RWPE2 (cell line): ENCODE data around the gene TMEM258.
A peak's percentile ranks its signal among the peaks of the same experiment; 100 is the strongest.

Source experiments
- ATAC-seq: fragments of 200-7000 bp; cut with Tn5 transposase; 3 replicates; pipeline ENCODE4 v1.9.1; 2021; ENCODE audit warnings: low read depth
- DNase-seq: peaks from one replicate; pipeline ENCODE4 v3.0.0-alpha.2; 2020; ENCODE audit warnings: low spot score
- H3K27ac ChIP-seq: fragments of 450-650 bp; 2 replicates; pipeline ENCODE4 v1.5.1; 2017; ENCODE audit warnings: mild to moderate bottlenecking; ENCODE audit not compliant: poor library complexity, severe bottlenecking
- H3K27me3 ChIP-seq: fragments of 250-450 bp; sonication (Bioruptor Pico); 2 replicates; pipeline ENCODE4 v1.5.1; 2021; ENCODE audit warnings: mild to moderate bottlenecking, moderate library complexity; ENCODE audit not compliant: insufficient read depth, poor library complexity, severe bottlenecking
- H3K36me3 ChIP-seq: fragments of 250-450 bp; sonication (Bioruptor Pico); 2 replicates; pipeline ENCODE4 v1.5.1; 2020; ENCODE audit warnings: low read depth, mild to moderate bottlenecking, moderate library complexity
- H3K4me1 ChIP-seq: fragments of 250-450 bp; sonication (Bioruptor Pico); 2 replicates; pipeline ENCODE4 v1.5.1; 2021; ENCODE audit warnings: mild to moderate bottlenecking, moderate library complexity; ENCODE audit not compliant: insufficient read depth, poor library complexity, severe bottlenecking
- H3K4me3 ChIP-seq: fragments of 250-450 bp; sonication (Bioruptor Pico); 2 replicates; pipeline ENCODE4 v1.5.1; 2021; ENCODE audit warnings: mild to moderate bottlenecking, moderate library complexity; ENCODE audit not compliant: severe bottlenecking
- H3K9me3 ChIP-seq: fragments of 250-450 bp; sonication (Bioruptor Pico); 2 replicates; pipeline ENCODE4 v1.5.1; 2021; ENCODE audit warnings: mild to moderate bottlenecking, moderate library complexity; ENCODE audit not compliant: severe bottlenecking
- CTCF ChIP-seq: fragments of 450-650 bp; IDR thresholded peaks from one replicate; pipeline ENCODE4 v1.5.1; 2017; ENCODE audit warnings: mild to moderate bottlenecking, moderate library complexity; ENCODE audit not compliant: poor library complexity, severe bottlenecking

Gene TMEM258

GRCh38 chr11:61792310-61793082, at the start of gene TMEM258, which contains the start of gene FEN1:
TSS of gene TMEM258 (minus strand) at chr11:61792599. CDS start at chr11:61792558, 41 bp downstream.
TSS of gene FEN1 (plus strand) at chr11:61792911. CDS start at chr11:61795362, 2,451 bp downstream.
- peak; percentile 85 for ATAC-seq
- Histone ChIP-seq H3K27me3 (no peaks in the 10 kb centered on the region), H3K4me3 (peak within 1 kb of the TSS; percentile 66), H3K9me3 (no peaks in the 10 kb centered on the region), H3K4me1 (peaks cover 10% of the 10 kb centered on the region), H3K36me3 (peaks cover 66% of the 10 kb centered on the region), H3K27ac (peak within 1 kb of the TSS; percentile 79)
- DNase-seq = peak; percentile 95
- TF ChIP-seq CTCF = no peak

- DNase-seq (no peak), ATAC-seq (no peak)
- Histone ChIP-seq H3K27me3 (no peaks in the 10 kb centered on the region), H3K4me1 (no peaks in the 10 kb centered on the region), H3K36me3 (peaks cover 91% of the 10 kb centered on the region), H3K9me3 (no peaks in the 10 kb centered on the region), H3K27ac (no peak overlapping the region), H3K4me3 (no peak overlapping the region)
- no peak for TF ChIP-seq CTCF
Observed at GRCh38 chr11:61841636-61842527, 49.5 kb upstream of the TMEM258 start.

GRCh38 chr11:61840371-61840770, 48.0 kb upstream of the TMEM258 start:
- Histone ChIP-seq H3K4me1 (no peaks in the 10 kb centered on the region), H3K27ac (no peak overlapping the region), H3K9me3 (no peaks in the 10 kb centered on the region), H3K36me3 (peaks cover 97% of the 10 kb centered on the region), H3K27me3 (no peaks in the 10 kb centered on the region), H3K4me3 (no peak overlapping the region)
- no peak for DNase-seq
- TF ChIP-seq CTCF = no peak
- no peak for ATAC-seq

- Histone ChIP-seq H3K9me3 (no peaks in the 10 kb centered on the region), H3K4me1 (no peaks in the 10 kb centered on the region), H3K27ac (no peak overlapping the region), H3K4me3 (no peak overlapping the region), H3K27me3 (no peaks in the 10 kb centered on the region), H3K36me3 (peaks cover 92% of the 10 kb centered on the region)
- ATAC-seq (no peak), DNase-seq (no peak)
- no peak for TF ChIP-seq CTCF
Observed at GRCh38 chr11:61839742-61840141, 47.3 kb upstream of the TMEM258 start.
